Endothelial cell of umbilical vein (primary cell): ENCODE measurements around the gene CHST11. TPM values are rescaled to one million over a fixed set of nuclear protein-coding genes. Genes with fewer than 3 reads are reported as not detected.

ENCODE experiments used
- BruUV-seq: library from RNA; stranded (reverse); fragments of 400-500 nt; replicated peaks from 2 replicates; lab custom pipeline; 2021; lab: Mats Ljungman, UMichigan
- CTCF ChIA-PET: fragments of 300-600, 350-600 bp; sonication (Branson Sonifier 250); formaldehyde crosslinking; loops from one replicate; lab custom pipeline; 2021; ENCODE audit warnings: antibody characterized with exemption, inconsistent platforms; lab: Charles Lee
- POLR2A ChIA-PET: fragments of 300-600, 350-600 bp; sonication (Branson Sonifier 250); formaldehyde crosslinking; loops from one replicate; lab custom pipeline; 2021; ENCODE audit warnings: antibody characterized with exemption, inconsistent platforms; lab: Charles Lee
- DNase-seq: peaks from one replicate; pipeline ENCODE4 v3.0.0-alpha.2; 2011; ENCODE audit warnings: low read depth, low spot score
- FAIRE-seq: peaks from 2 replicates; lab custom pipeline; 2011; peaks lifted over from hg19 to GRCh38; lab: Jason Lieb, UNC
- H2AFZ ChIP-seq: 2 replicates; pipeline ENCODE4 v1.6.0; 2012; ENCODE audit warnings: low read depth, low read length, control low read depth, inconsistent platforms
- H3K27ac ChIP-seq: 2 replicates; pipeline ENCODE4 v1.5.1; 2011; ENCODE audit warnings: low read depth, mild to moderate bottlenecking, control low read depth, low read length, moderate library complexity; ENCODE audit not compliant: insufficient read depth
- H3K27me3 ChIP-seq, 2 experiments: 2 replicates each; pipeline versions ENCODE4 v1.6.0 to v1.6.1; 2011; ENCODE audit warnings: low read length in 2 of 2, mixed read lengths in 1 of 2; ENCODE audit not compliant: control insufficient read depth in 2 of 2, insufficient read depth in 2 of 2
- H3K36me3 ChIP-seq, 2 experiments: 2 replicates in 1 of 2; 3 replicates in 1 of 2; pipeline ENCODE4 v1.5.1; 2011; ENCODE audit warnings: low read length in 2 of 2, mild to moderate bottlenecking in 1 of 2, moderate library complexity in 1 of 2; ENCODE audit not compliant: control insufficient read depth in 2 of 2, insufficient read depth in 2 of 2; ENCODE audit errors: extremely low read depth in 1 of 2
- H3K4me1 ChIP-seq: 3 replicates; pipeline ENCODE4 v1.5.1; 2011; ENCODE audit warnings: mild to moderate bottlenecking, low read length; ENCODE audit not compliant: control insufficient read depth, insufficient read depth; ENCODE audit errors: extremely low read depth
- H3K4me2 ChIP-seq: 2 replicates; pipeline ENCODE4 v1.6.1; 2011; ENCODE audit warnings: low read length, control low read depth, mixed read lengths; ENCODE audit not compliant: insufficient read depth
- H3K4me3 ChIP-seq, 3 experiments: fragments of 200-600 bp in 1 of 3; sonication (generic), shearing (Covaris generic) in 1 of 3; replicated peaks in 1 of 3; 2 replicates each; pipeline ENCODE4 v1.5.1; 2011 to 2016; ENCODE audit warnings: control low read depth in 3 of 3, low read length in 3 of 3, mild to moderate bottlenecking in 2 of 3, inconsistent platforms in 1 of 3, low read depth in 1 of 3, moderate library complexity in 1 of 3; ENCODE audit not compliant: insufficient read depth in 1 of 3
- H3K79me2 ChIP-seq: 2 replicates; pipeline ENCODE4 v1.6.0; 2012; ENCODE audit warnings: low read length, inconsistent platforms; ENCODE audit not compliant: control insufficient read depth, insufficient read depth
- H3K9ac ChIP-seq: replicated peaks from 2 replicates; pipeline ENCODE3; 2011; ENCODE audit warnings: low read length, control low read depth; ENCODE audit not compliant: insufficient read depth; ENCODE audit errors: extremely low read depth
- H3K9me1 ChIP-seq: replicated peaks from 3 replicates; pipeline ENCODE4 v1.6.0; 2011; ENCODE audit warnings: mild to moderate bottlenecking, low read length; ENCODE audit not compliant: control insufficient read depth, insufficient read depth; ENCODE audit errors: extremely low read depth
- H3K9me3 ChIP-seq: replicated peaks from 2 replicates; pipeline ENCODE4 v1.5.1; 2012; ENCODE audit warnings: low read length, inconsistent platforms; ENCODE audit not compliant: control insufficient read depth, insufficient read depth
- H4K20me1 ChIP-seq: replicated peaks from 2 replicates; pipeline ENCODE3; 2011; ENCODE audit warnings: mild to moderate bottlenecking, low read length; ENCODE audit not compliant: control insufficient read depth, insufficient read depth; ENCODE audit errors: extremely low read depth
- EZH2 ChIP-seq: IDR thresholded peaks from 2 replicates; pipeline ENCODE4 v1.6.1; 2012; ENCODE audit warnings: borderline replicate concordance, low read depth, mild to moderate bottlenecking, moderate library complexity, low read length, inconsistent platforms; ENCODE audit not compliant: severe bottlenecking
- FOS ChIP-seq: IDR thresholded peaks from 2 replicates; pipeline ENCODE4 v1.6.1; 2011; ENCODE audit warnings: mild to moderate bottlenecking, low read length, moderate library complexity, borderline replicate concordance; ENCODE audit not compliant: insufficient read depth
- GATA2 ChIP-seq: IDR thresholded peaks from 2 replicates; pipeline ENCODE4 v1.7.0; 2011; ENCODE audit warnings: low read depth, mild to moderate bottlenecking, moderate library complexity, mixed read lengths, low read length; ENCODE audit not compliant: insufficient read length, insufficient read depth
- JUN ChIP-seq: IDR thresholded peaks from 2 replicates; pipeline ENCODE4 v1.6.1; 2011; ENCODE audit warnings: borderline replicate concordance, low read depth; ENCODE audit not compliant: insufficient read length, insufficient read depth
- MYC ChIP-seq: IDR thresholded peaks from one replicate; pipeline ENCODE4 v1.6.1; 2011; ENCODE audit warnings: mild to moderate bottlenecking, low read depth, low read length
- POLR2A ChIP-seq: IDR thresholded peaks from 2 replicates; pipeline ENCODE4 v1.6.1; 2012; ENCODE audit warnings: low read depth, mild to moderate bottlenecking, control low read depth, low read length
- POLR2AphosphoS5 ChIP-seq: IDR thresholded peaks from 2 replicates; pipeline ENCODE4 v1.6.1; 2012; ENCODE audit warnings: low read depth, mild to moderate bottlenecking, control low read depth, low read length, moderate library complexity; ENCODE audit not compliant: insufficient read depth
- dilution Hi-C: fragments of 300-500 bp; cut with MboI; formaldehyde crosslinking; loops from one replicate; pipeline ENCODE4 v1.15.0; 2019; ENCODE audit warnings: low sequenced_read_pairs; ENCODE audit not compliant: extremely low pct_ligation_motif_present
- intact Hi-C: fragments of 100-400 bp; cut with micrococcal nuclease; formaldehyde crosslinking; loops from one replicate; pipeline ENCODE4 v1.10.0; 2022
- polyA plus RNA-seq, 4 experiments: library from polyadenylated mRNA; depleted of rRNA in 3 of 4; stranded (reverse) in 3 of 4; unstranded in 1 of 4; fragments of >200 nt; gene quantifications; 2 replicates each; pipeline versions ENCODE4 v1.2.1 to v1.2.3, GENCODE V29; 2011 to 2012; ENCODE audit warnings: missing spikeins in 1 of 4
- total RNA-seq: library from RNA; stranded (reverse); gene quantifications from 2 replicates; pipeline ENCODE4 v1.2.3, GENCODE V29; 2021
- TF ChIP-seq, protein P1 (sequence below): IDR thresholded peaks from 2 replicates; pipeline ENCODE4 v1.6.1; 2011; ENCODE audit not compliant: insufficient read depth, insufficient read length
- TF ChIP-seq, protein P2 (sequence below), 2 donors: IDR thresholded peaks; 1 replicate in 1 of 2; 2 replicates in 1 of 2; pipeline ENCODE4 v1.5.1; 2011; ENCODE audit warnings: low read length in 2 of 2, mild to moderate bottlenecking in 2 of 2, moderate library complexity in 2 of 2, control low read depth in 1 of 2, inconsistent platforms in 1 of 2, low read depth in 1 of 2; ENCODE audit not compliant: insufficient read depth in 1 of 2; ENCODE audit errors: extremely low read depth in 1 of 2

The CHST11 gene
- total and polyA plus RNA-seq, 2 donors (not counting 3 experiments of a cell fraction or from before 2014, with no cell fraction given), result 19.7 to 20.9 TPM

DNA sequence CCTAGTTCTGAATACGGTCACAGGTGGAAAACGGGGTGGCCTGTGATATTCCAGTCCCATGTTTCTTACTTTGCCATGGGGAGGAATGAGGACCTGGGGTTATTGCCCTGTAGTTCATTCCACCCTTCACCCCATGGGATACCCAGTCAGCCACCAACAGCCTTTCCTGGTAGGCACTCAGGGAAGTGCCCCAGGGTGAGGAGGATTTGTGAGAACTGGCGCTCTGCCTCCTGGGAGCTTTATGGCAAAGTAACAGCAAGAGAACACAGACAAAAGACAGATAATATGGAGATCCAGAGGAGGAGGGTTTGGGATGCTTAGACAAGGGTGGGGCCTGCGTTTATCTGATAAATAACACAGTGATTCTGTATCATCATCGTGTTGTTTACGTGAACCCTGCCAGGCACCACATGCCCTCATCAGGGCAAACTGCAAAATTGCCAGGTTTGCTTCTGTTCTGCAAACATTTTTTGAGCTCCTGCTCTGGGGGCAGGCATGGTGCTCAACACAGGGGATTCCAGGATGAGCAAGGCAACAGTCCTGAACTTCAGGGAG is 277.9 kb downstream of the CHST11 start:
- no peak for FAIRE-seq
- ChIA-PET CTCF (interaction anchor here (1.4 to 1.5 kb wide), 3 partner anchors 13 to 353 kb away, joined by 4 to 7 read pairs (median 5); no protein-coding TSS in a partner anchor), POLR2A (no interaction called here)
- Histone ChIP-seq H3K4me2 (no peak overlapping the region), H3K36me3 (no peaks in the 10 kb centered on the region), H2AFZ (no peak overlapping the region), H3K4me3 (no peak overlapping the region), H3K27me3 (no peaks in the 10 kb centered on the region), H3K4me1 (no peaks in the 10 kb centered on the region), H3K9ac (no peak overlapping the region), H3K79me2 (no peaks in the 10 kb centered on the region), H3K27ac (no peak overlapping the region), H3K9me1 (no peaks in the 10 kb centered on the region), H4K20me1 (no peaks in the 10 kb centered on the region), H3K9me3 (no peaks in the 10 kb centered on the region)
- no TSS peak for BruUV-seq
- intact Hi-C loops, result no loop called here
- TF ChIP-seq, protein P1, sequence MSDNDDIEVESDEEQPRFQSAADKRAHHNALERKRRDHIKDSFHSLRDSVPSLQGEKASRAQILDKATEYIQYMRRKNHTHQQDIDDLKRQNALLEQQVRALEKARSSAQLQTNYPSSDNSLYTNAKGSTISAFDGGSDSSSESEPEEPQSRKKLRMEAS, result no peak
- TF ChIP-seq, protein P2, sequence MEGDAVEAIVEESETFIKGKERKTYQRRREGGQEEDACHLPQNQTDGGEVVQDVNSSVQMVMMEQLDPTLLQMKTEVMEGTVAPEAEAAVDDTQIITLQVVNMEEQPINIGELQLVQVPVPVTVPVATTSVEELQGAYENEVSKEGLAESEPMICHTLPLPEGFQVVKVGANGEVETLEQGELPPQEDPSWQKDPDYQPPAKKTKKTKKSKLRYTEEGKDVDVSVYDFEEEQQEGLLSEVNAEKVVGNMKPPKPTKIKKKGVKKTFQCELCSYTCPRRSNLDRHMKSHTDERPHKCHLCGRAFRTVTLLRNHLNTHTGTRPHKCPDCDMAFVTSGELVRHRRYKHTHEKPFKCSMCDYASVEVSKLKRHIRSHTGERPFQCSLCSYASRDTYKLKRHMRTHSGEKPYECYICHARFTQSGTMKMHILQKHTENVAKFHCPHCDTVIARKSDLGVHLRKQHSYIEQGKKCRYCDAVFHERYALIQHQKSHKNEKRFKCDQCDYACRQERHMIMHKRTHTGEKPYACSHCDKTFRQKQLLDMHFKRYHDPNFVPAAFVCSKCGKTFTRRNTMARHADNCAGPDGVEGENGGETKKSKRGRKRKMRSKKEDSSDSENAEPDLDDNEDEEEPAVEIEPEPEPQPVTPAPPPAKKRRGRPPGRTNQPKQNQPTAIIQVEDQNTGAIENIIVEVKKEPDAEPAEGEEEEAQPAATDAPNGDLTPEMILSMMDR (IDR thresholded peaks at IDR 0.05; ENCODE audit: extremely low read depth in 1 of 2, insufficient read depth in 1 of 2, low read depth in 1 of 2, low read length in 2 of 2), result no peak
- TF ChIP-seq POLR2A (no peak), GATA2 (no peak), POLR2AphosphoS5 (no peak), MYC (no peak), EZH2 (no peak), JUN (no peak), FOS (no peak)
- no peak for DNase-seq
- dilution Hi-C loops, result no loop called here
